Peyer's patch (tissue), 4 donors: ENCODE data around the gene RHOH. TPM values are rescaled to one million over a fixed set of nuclear protein-coding genes. Genes with fewer than 3 reads are reported as not detected.

ENCODE experiments used
- DNase-seq, 3 donors: peaks; one replicate each; pipeline ENCODE4 v3.0.0-alpha.2; 2017 to 2019
- H3K27ac ChIP-seq, 4 donors: fragments of 200-600 bp; sonication (generic); one replicate each; pipeline ENCODE4 v1.5.1; 2016 to 2019
- H3K27me3 ChIP-seq, 2 donors: fragments of 200-600 bp; sonication (generic); one replicate each; pipeline ENCODE4 v1.5.1; 2019
- H3K36me3 ChIP-seq, 3 donors: fragments of 200-600 bp; sonication (generic); one replicate each; pipeline ENCODE4 v1.5.1; 2016 to 2019
- H3K4me1 ChIP-seq, 4 donors: fragments of 200-600 bp; sonication (generic); one replicate each; pipeline ENCODE4 v1.5.1; 2016 to 2019
- H3K4me3 ChIP-seq, 4 donors: fragments of 200-600 bp; sonication (generic); 1 replicate in 3 of 4; 2 replicates in 1 of 4; pipeline ENCODE4 v1.5.1; 2016 to 2019; ENCODE audit warnings: mild to moderate bottlenecking in 1 of 4
- H3K9me3 ChIP-seq, 4 donors: fragments of 200-600 bp; sonication (generic); one replicate each; pipeline ENCODE4 v1.5.1; 2016 to 2019; ENCODE audit warnings: mild to moderate bottlenecking in 1 of 4
- CTCF ChIP-seq, 6 experiments: fragments of 450-650 bp in 4 of 6; fragments of 200-600 bp in 2 of 6; sonication (generic) in 1 of 6; IDR thresholded peaks; one replicate each; pipeline ENCODE4 v1.5.1; 2017 to 2019; ENCODE audit warnings: antibody characterized with exemption in 6 of 6, mild to moderate bottlenecking in 3 of 6, moderate library complexity in 1 of 6
- POLR2A ChIP-seq, 2 donors: fragments of 450-650 bp; IDR thresholded peaks; one replicate each; pipeline ENCODE4 v1.5.1; 2017; ENCODE audit warnings: antibody characterized with exemption in 2 of 2, mild to moderate bottlenecking in 2 of 2, moderate library complexity in 2 of 2
- total RNA-seq, 4 donors: library from RNA; depleted of rRNA; stranded (reverse); fragments of >200 nt; gene quantifications; one replicate each; pipeline ENCODE4 v1.1.0, GENCODE V29; 2016

The RHOH gene
- total RNA-seq, 4 donors from 2014 or later = 3.0 to 46.2 (median 9.8) TPM

GRCh38 chr4:40176602-40177001 lies 20.2 kb upstream of the RHOH start:
- Histone ChIP-seq H3K9me3 (no peaks in the 10 kb centered on the region), H3K36me3 (no peaks in the 10 kb centered on the region), H3K27me3 (no peaks in the 10 kb centered on the region), H3K27ac (no peak overlapping the region), H3K4me1 (peaks cover 0 to 4% (median 0%) of the 10 kb centered on the region in 4 donors), H3K4me3 (no peak overlapping the region)
- TF ChIP-seq CTCF (IDR thresholded peaks at IDR 0.05) (no peak), POLR2A (IDR thresholded peaks at IDR 0.05) (no peak)
- DNase-seq = no peak

- no peak for DNase-seq
- H3K9me3 ChIP-seq = no peaks in the 10 kb centered on the region
- no peak overlapping the region for H3K27ac ChIP-seq
- H3K27me3 ChIP-seq = no peaks in the 10 kb centered on the region
- TF ChIP-seq POLR2A (IDR thresholded peaks at IDR 0.05) = no peak
- TF ChIP-seq CTCF (IDR thresholded peaks at IDR 0.05) = no peak
- no peaks in the 10 kb centered on the region for H3K36me3 ChIP-seq
- H3K4me3 ChIP-seq = no peak overlapping the region
- H3K4me1 ChIP-seq = peaks cover 0 to 4% (median 0%) of the 10 kb centered on the region in 4 donors
Measured at GRCh38 chr4:40177591-40177990, 19.2 kb upstream of the RHOH start.

GRCh38 chr4:40178672-40179071 lies 18.2 kb upstream of the RHOH start:
- Histone ChIP-seq H3K9me3 (no peaks in the 10 kb centered on the region), H3K4me1 (no peaks in the 10 kb centered on the region), H3K36me3 (no peaks in the 10 kb centered on the region), H3K27ac (no peak overlapping the region), H3K27me3 (no peaks in the 10 kb centered on the region), H3K4me3 (no peak overlapping the region)
- DNase-seq = no peak
- TF ChIP-seq CTCF (IDR thresholded peaks at IDR 0.05) (no peak), POLR2A (IDR thresholded peaks at IDR 0.05) (no peak)

- no peaks in the 10 kb centered on the region for H3K36me3 ChIP-seq
- no peaks in the 10 kb centered on the region for H3K9me3 ChIP-seq
- H3K27ac ChIP-seq = no peak overlapping the region
- H3K4me1 ChIP-seq = no peaks in the 10 kb centered on the region
- no peaks in the 10 kb centered on the region for H3K27me3 ChIP-seq
- no peak overlapping the region for H3K4me3 ChIP-seq
- no peak for TF ChIP-seq CTCF (IDR thresholded peaks at IDR 0.05)
- no peak for DNase-seq
Measured at GRCh38 chr4:40179360-40179759, 17.5 kb upstream of the RHOH start.

GRCh38 chr4:40180356-40180755 lies 16.5 kb upstream of the RHOH start:
- TF ChIP-seq POLR2A (IDR thresholded peaks at IDR 0.05) (no peak), CTCF (IDR thresholded peaks at IDR 0.05) (no peak)
- Histone ChIP-seq H3K4me1 (peaks cover 0 to 5% (median 0%) of the 10 kb centered on the region in 4 donors), H3K9me3 (no peaks in the 10 kb centered on the region), H3K27ac (no peak overlapping the region), H3K4me3 (no peak overlapping the region), H3K36me3 (no peaks in the 10 kb centered on the region), H3K27me3 (no peaks in the 10 kb centered on the region)
- DNase-seq = no peak

GRCh38 chr4:40182001-40182400 lies 14.8 kb upstream of the RHOH start:
- no peaks in the 10 kb centered on the region for H3K9me3 ChIP-seq
- H3K27me3 ChIP-seq = no peaks in the 10 kb centered on the region
- DNase-seq = no peak
- no peak overlapping the region for H3K4me3 ChIP-seq
- TF ChIP-seq CTCF (IDR thresholded peaks at IDR 0.05) (no peak), POLR2A (IDR thresholded peaks at IDR 0.05) (no peak)
- H3K27ac ChIP-seq = peak overlapping the region in 1 of 4 donors; percentile 69
- H3K4me1 ChIP-seq = peaks cover 0 to 5% (median 0%) of the 10 kb centered on the region in 4 donors
- H3K36me3 ChIP-seq = no peaks in the 10 kb centered on the region
